Fibroblast of lung (primary cell): ENCODE results near the gene CTNNA2. TPM values are rescaled to one million over a fixed set of nuclear protein-coding genes. Genes with fewer than 3 reads are reported as not detected.

Experiments
- DNase-seq, 2 donors: peaks; one replicate each; pipeline versions ENCODE4 v3.0.0 to v3.0.0-alpha.2; 2010; ENCODE audit warnings: low read depth in 2 of 2
- H2AFZ ChIP-seq: 2 replicates; pipeline ENCODE4 v1.5.1; 2012; ENCODE audit warnings: low read length, control low read depth, inconsistent platforms
- H3K27ac ChIP-seq: 2 replicates; pipeline ENCODE4 v1.5.1; 2011; ENCODE audit warnings: low read length, control low read depth; ENCODE audit not compliant: insufficient read depth
- H3K27me3 ChIP-seq: 2 replicates; pipeline ENCODE4 v1.5.1; 2011; ENCODE audit warnings: mild to moderate bottlenecking, low read length; ENCODE audit not compliant: control insufficient read depth, insufficient read depth
- H3K36me3 ChIP-seq: 2 replicates; pipeline ENCODE4 v1.5.1; 2011; ENCODE audit warnings: low read length; ENCODE audit not compliant: control insufficient read depth, insufficient read depth
- H3K4me1 ChIP-seq: 2 replicates; pipeline ENCODE4 v1.5.1; 2011; ENCODE audit warnings: low read length; ENCODE audit not compliant: control insufficient read depth, insufficient read depth; ENCODE audit errors: extremely low read depth
- H3K4me2 ChIP-seq: 2 replicates; pipeline ENCODE4 v1.5.1; 2011; ENCODE audit warnings: low read length, control low read depth; ENCODE audit not compliant: insufficient read depth; ENCODE audit errors: extremely low read depth
- H3K4me3 ChIP-seq, 4 experiments: fragments of 200-600 bp in 1 of 4; sonication (generic) in 1 of 4; replicated peaks in 1 of 4; 2 replicates each; pipeline ENCODE4 v1.5.1; 2011 to 2016; ENCODE audit warnings: low read length in 4 of 4, low read depth in 3 of 4, mild to moderate bottlenecking in 3 of 4, control low read depth in 2 of 4, inconsistent platforms in 1 of 4, mixed read lengths in 1 of 4; ENCODE audit not compliant: insufficient read depth in 1 of 4; ENCODE audit errors: control extremely low read depth in 1 of 4
- H3K79me2 ChIP-seq: 2 replicates; pipeline ENCODE4 v1.5.1; 2012; ENCODE audit warnings: mild to moderate bottlenecking, low read length, inconsistent platforms; ENCODE audit not compliant: control insufficient read depth, insufficient read depth
- H3K9ac ChIP-seq: 2 replicates; pipeline ENCODE4 v1.5.1; 2011; ENCODE audit warnings: mild to moderate bottlenecking, low read length, control low read depth; ENCODE audit not compliant: insufficient read depth
- H3K9me3 ChIP-seq: 2 replicates; pipeline ENCODE4 v1.5.1; 2012; ENCODE audit warnings: low read depth, low read length; ENCODE audit not compliant: control insufficient read depth, insufficient read depth
- H4K20me1 ChIP-seq: 2 replicates; pipeline ENCODE4 v1.5.1; 2011; ENCODE audit warnings: low read length; ENCODE audit not compliant: control insufficient read depth, insufficient read depth; ENCODE audit errors: extremely low read depth
- EZH2 ChIP-seq: IDR thresholded peaks from 2 replicates; pipeline ENCODE4 v1.5.1; 2012; ENCODE audit warnings: low read length, control low read depth, mild to moderate bottlenecking; ENCODE audit errors: missing control alignments
- polyA plus RNA-seq, 2 donors: library from polyadenylated mRNA; depleted of rRNA in 1 of 2; stranded (reverse) in 1 of 2; unstranded in 1 of 2; fragments of >200 nt; gene quantifications; 2 replicates each; pipeline ENCODE4 v1.2.1, GENCODE V29; 2011 to 2012; ENCODE audit warnings: missing spikeins in 1 of 2
- total RNA-seq: library from RNA; depleted of rRNA; stranded (reverse); fragments of >200 nt; gene quantifications from 2 replicates; pipeline ENCODE4 v1.2.1, GENCODE V29; 2014
- TF ChIP-seq, protein P1 (sequence below), 2 donors: IDR thresholded peaks in 1 of 2; conservative IDR thresholded peaks in 1 of 2; 1 replicate in 1 of 2; 2 replicates in 1 of 2; pipeline ENCODE4 v1.5.1; 2011 to 2012; ENCODE audit warnings: low read length in 2 of 2, control low read depth in 1 of 2, inconsistent platforms in 1 of 2, low read depth in 1 of 2, mild to moderate bottlenecking in 1 of 2

Gene CTNNA2
- total and polyA plus RNA-seq, 2 donors (not counting 1 experiment from before 2014, with no cell fraction given), result not detected

- peak in 1 of 2 donors; percentile 33 for DNase-seq
- Histone ChIP-seq H4K20me1 (no peaks in the 10 kb centered on the region), H3K27ac (no peak overlapping the region), H3K27me3 (no peaks in the 10 kb centered on the region), H3K9ac (no peak overlapping the region), H3K9me3 (no peaks in the 10 kb centered on the region), H3K4me2 (no peak overlapping the region), H3K79me2 (no peaks in the 10 kb centered on the region), H3K36me3 (no peaks in the 10 kb centered on the region), H3K4me1 (no peaks in the 10 kb centered on the region), H3K4me3 (no peak overlapping the region), H2AFZ (no peak overlapping the region)
- no peak for TF ChIP-seq EZH2
Measured at GRCh38 chr2:79729532-79729931, 216.7 kb downstream of the CTNNA2 start.

GRCh38 chr2:79734518-79734917 is 221.7 kb downstream of the CTNNA2 start:
- H3K9me3 ChIP-seq, result no peaks in the 10 kb centered on the region
- H3K4me1 ChIP-seq, result no peaks in the 10 kb centered on the region
- DNase-seq, result no peak
- H3K9ac ChIP-seq, result no peak overlapping the region
- no peak overlapping the region for H3K27ac ChIP-seq
- TF ChIP-seq, protein P1, sequence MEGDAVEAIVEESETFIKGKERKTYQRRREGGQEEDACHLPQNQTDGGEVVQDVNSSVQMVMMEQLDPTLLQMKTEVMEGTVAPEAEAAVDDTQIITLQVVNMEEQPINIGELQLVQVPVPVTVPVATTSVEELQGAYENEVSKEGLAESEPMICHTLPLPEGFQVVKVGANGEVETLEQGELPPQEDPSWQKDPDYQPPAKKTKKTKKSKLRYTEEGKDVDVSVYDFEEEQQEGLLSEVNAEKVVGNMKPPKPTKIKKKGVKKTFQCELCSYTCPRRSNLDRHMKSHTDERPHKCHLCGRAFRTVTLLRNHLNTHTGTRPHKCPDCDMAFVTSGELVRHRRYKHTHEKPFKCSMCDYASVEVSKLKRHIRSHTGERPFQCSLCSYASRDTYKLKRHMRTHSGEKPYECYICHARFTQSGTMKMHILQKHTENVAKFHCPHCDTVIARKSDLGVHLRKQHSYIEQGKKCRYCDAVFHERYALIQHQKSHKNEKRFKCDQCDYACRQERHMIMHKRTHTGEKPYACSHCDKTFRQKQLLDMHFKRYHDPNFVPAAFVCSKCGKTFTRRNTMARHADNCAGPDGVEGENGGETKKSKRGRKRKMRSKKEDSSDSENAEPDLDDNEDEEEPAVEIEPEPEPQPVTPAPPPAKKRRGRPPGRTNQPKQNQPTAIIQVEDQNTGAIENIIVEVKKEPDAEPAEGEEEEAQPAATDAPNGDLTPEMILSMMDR (conservative IDR thresholded peaks at IDR 0.05 in 1 of 2, IDR thresholded peaks at IDR 0.05 in 1 of 2; ENCODE audit: low read depth in 1 of 2, low read length in 2 of 2), result no peak
- TF ChIP-seq EZH2, result no peak
- no peaks in the 10 kb centered on the region for H3K36me3 ChIP-seq
- no peaks in the 10 kb centered on the region for H3K27me3 ChIP-seq
- no peak overlapping the region for H2AFZ ChIP-seq
- no peak overlapping the region for H3K4me2 ChIP-seq
- no peaks in the 10 kb centered on the region for H4K20me1 ChIP-seq
- H3K4me3 ChIP-seq, result no peak overlapping the region
- no peaks in the 10 kb centered on the region for H3K79me2 ChIP-seq

DNA sequence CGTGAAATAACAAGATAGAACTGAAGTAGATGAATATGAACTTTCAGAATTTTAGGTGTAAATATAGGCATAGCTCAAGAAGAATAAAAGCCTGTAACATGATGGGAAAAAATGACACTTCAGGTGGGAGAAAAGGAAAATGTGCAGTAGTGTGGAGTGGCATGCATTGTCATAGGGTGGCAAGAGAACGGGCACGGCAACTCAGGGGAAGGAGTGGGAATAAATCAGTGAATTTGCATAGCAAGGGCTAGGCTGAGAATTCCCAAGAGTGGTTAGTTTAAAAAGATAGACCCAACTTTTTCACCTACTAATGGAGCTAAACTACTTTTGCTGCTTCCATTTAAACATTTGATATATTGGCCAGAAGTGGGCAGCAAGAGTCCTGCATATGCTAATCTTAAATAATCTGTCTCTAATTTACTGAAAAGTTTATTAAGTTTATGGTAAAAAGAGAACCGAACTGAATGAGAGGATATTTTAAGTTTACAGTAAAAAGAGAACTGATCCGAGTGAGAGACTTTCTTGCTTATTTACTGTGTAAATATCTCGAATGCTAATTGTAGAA is 228.1 kb downstream of the CTNNA2 start:
- Histone ChIP-seq H3K36me3 (no peaks in the 10 kb centered on the region), H3K79me2 (no peaks in the 10 kb centered on the region), H2AFZ (no peak overlapping the region), H3K4me1 (no peaks in the 10 kb centered on the region), H4K20me1 (no peaks in the 10 kb centered on the region), H3K27ac (no peak overlapping the region), H3K4me3 (no peak overlapping the region), H3K4me2 (no peak overlapping the region), H3K27me3 (no peaks in the 10 kb centered on the region), H3K9ac (no peak overlapping the region), H3K9me3 (no peaks in the 10 kb centered on the region)
- DNase-seq, result no peak
- TF ChIP-seq, protein P1 (conservative IDR thresholded peaks at IDR 0.05 in 1 of 2, IDR thresholded peaks at IDR 0.05 in 1 of 2; ENCODE audit: low read depth in 1 of 2, low read length in 2 of 2), result no peak
- TF ChIP-seq EZH2, result no peak
